ENCODE data around the gene ACAD8. TPM values are rescaled to one million over a fixed set of nuclear protein-coding genes. Genes with fewer than 3 reads are reported as not detected.

Gene ACAD8
- total and polyA plus RNA-seq, 2 of the 4 experiments (the other 2 are of a cell fraction): 11.1 to 21.2 TPM

GRCh38 chr11:134267461-134267860 lies 14.1 kb downstream of the ACAD8 start:
- POLR2A ChIA-PET (ENCODE audit: unreplicated experiment): no interaction called here
- DNase-seq (no peak), ATAC-seq (ENCODE audit: low read depth) (no peak)
- Histone ChIP-seq H3K4me3 (ENCODE audit: insufficient read depth, low read depth, low read length) (no peak overlapping the region), H2BK120ac (ENCODE audit: low read depth, low read length) (no peak overlapping the region), H2AFZ (replicated peaks; ENCODE audit: low read length, poor library complexity) (no peak overlapping the region), H3K27ac (ENCODE audit: insufficient read depth, low read length) (no peak overlapping the region), H3K23ac (ENCODE audit: low read depth, low read length) (no peak overlapping the region), H3K14ac (replicated peaks; ENCODE audit: low read depth, low read length) (no peak overlapping the region), H3K4me2 (ENCODE audit: low read depth, low read length) (no peak overlapping the region), H2AK9ac (replicated peaks; ENCODE audit: low read depth, low read length, poor library complexity) (no peak overlapping the region), H3K36me3 (ENCODE audit: control insufficient read depth, insufficient read depth, low read length) (peaks cover 12% of the 10 kb centered on the region), H3K9me1 (ENCODE audit: insufficient read depth, low read length) (no peaks in the 10 kb centered on the region), H3K4me1 (ENCODE audit: control insufficient read depth, insufficient read depth, low read length) (peaks cover 4% of the 10 kb centered on the region), H2BK20ac (ENCODE audit: low read depth, low read length) (no peak overlapping the region), H3K56ac (ENCODE audit: extremely low read depth, insufficient read depth, low read length) (no peak overlapping the region), H3K79me1 (ENCODE audit: low read depth in 1 of 2, low read length in 2 of 2) (no peaks in the 10 kb centered on the region), H4K20me1 (ENCODE audit: insufficient read depth, low read length) (no peaks in the 10 kb centered on the region; the same call in 1 of the 2 replicates), H4K5ac (ENCODE audit: low read depth, low read length) (no peak overlapping the region), H3K27me3 (ENCODE audit: control insufficient read depth, insufficient read depth, low read length) (peaks cover 15% of the 10 kb centered on the region; the same call in 1 of the 2 replicates), H2BK5ac (ENCODE audit: low read depth, low read length, poor library complexity, severe bottlenecking) (no peak overlapping the region), H4K91ac (ENCODE audit: insufficient read depth, low read depth, low read length) (no peak overlapping the region), H3K9ac (ENCODE audit: low read depth, low read length) (no peak overlapping the region), H3K4ac (ENCODE audit: low read depth, low read length) (no peak overlapping the region), H2BK15ac (ENCODE audit: low read depth, low read length) (no peak overlapping the region), H3K9me3 (ENCODE audit: control insufficient read depth, insufficient read depth, low read length) (no peaks in the 10 kb centered on the region), H2AK5ac (ENCODE audit: low read depth, low read length) (no peak overlapping the region), H3K18ac (ENCODE audit: low read depth, low read length) (no peak overlapping the region), H4K8ac (ENCODE audit: low read depth in 2 of 2, low read length in 2 of 2) (no peak overlapping the region)
- intact Hi-C loops (cut with micrococcal nuclease) (no loop called here), in situ Hi-C loops (cut with MboI; ENCODE audit: low sequenced_read_pairs) (no loop called here), dilution Hi-C loops (cut with HindIII; ENCODE audit: low sequenced_read_pairs, unreplicated experiment) (no loop called here)
- CTCF ChIA-PET: no interaction called here
- TF ChIP-seq ELK1 (IDR thresholded peaks at IDR 0.05; ENCODE audit: borderline replicate concordance, low read depth, low read length): no peak
- WGBS, 2 experiments (ENCODE audit: extremely low coverage in 2 of 2, insufficient read length in 1 of 2): no CpG with 5 or more reads among the region's 5 CpGs
- BruUV-seq (replicated peaks): no TSS peak

Measured in IMR-90 (cell line).